Neural progenitor cell (in vitro differentiated cells): ENCODE results near the gene LRIG3.

ENCODE experiments used
- EZH2 ChIP-seq: fragments of 200-600 bp; sonication (generic); IDR thresholded peaks from 2 replicates; pipeline ENCODE4 v1.6.1; 2017; ENCODE audit warnings: antibody characterized with exemption, mild to moderate bottlenecking, moderate library complexity
- EZH2phosphoT487 ChIP-seq: fragments of 200-600 bp; sonication (generic); IDR thresholded peaks from 2 replicates; pipeline ENCODE4 v1.6.1; 2017; ENCODE audit warnings: antibody characterized with exemption
- TF ChIP-seq, protein P1 (sequence below): fragments of 200-600 bp; sonication (generic); IDR thresholded peaks from 2 replicates; pipeline ENCODE4 v1.5.1; 2017; ENCODE audit warnings: antibody characterized with exemption, mild to moderate bottlenecking

DNA sequence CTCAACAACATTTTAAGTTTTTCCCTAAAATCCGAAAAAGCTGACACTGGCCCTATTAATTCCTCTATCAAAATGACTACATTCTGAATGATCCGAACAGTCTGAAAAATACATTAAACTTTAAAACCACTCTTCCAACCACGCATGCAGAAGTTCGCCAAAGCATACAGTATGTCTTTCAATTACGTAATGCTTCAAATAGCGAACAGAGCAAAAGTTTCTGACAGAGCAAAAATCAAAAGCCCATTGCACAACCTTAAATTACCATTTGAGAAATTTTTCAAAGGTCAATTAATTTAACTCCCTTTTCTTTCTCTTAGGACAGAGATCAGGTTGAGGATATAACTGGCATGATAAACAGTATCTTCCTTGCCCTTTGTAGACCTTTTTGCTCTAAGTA lies 33.2 kb downstream of the LRIG3 start:
- TF ChIP-seq EZH2phosphoT487 (no peak), EZH2 (no peak)
- TF ChIP-seq, protein P1, sequence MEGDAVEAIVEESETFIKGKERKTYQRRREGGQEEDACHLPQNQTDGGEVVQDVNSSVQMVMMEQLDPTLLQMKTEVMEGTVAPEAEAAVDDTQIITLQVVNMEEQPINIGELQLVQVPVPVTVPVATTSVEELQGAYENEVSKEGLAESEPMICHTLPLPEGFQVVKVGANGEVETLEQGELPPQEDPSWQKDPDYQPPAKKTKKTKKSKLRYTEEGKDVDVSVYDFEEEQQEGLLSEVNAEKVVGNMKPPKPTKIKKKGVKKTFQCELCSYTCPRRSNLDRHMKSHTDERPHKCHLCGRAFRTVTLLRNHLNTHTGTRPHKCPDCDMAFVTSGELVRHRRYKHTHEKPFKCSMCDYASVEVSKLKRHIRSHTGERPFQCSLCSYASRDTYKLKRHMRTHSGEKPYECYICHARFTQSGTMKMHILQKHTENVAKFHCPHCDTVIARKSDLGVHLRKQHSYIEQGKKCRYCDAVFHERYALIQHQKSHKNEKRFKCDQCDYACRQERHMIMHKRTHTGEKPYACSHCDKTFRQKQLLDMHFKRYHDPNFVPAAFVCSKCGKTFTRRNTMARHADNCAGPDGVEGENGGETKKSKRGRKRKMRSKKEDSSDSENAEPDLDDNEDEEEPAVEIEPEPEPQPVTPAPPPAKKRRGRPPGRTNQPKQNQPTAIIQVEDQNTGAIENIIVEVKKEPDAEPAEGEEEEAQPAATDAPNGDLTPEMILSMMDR: no peak
